ENCODE data around the gene RPL27A.

The RPL27A gene

GRCh38 chr11:8646873-8647272 is 35.7 kb upstream of the RPL27A start:
- Histone ChIP-seq H3K4me2 (ENCODE audit: low read length) (no peak overlapping the region), H3K27me3 (ENCODE audit: insufficient read depth, low read length) (no peaks in the 10 kb centered on the region), H4K12ac (ENCODE audit: low read depth, low read length) (no peak overlapping the region), H2BK5ac (ENCODE audit: low read depth, low read length, poor library complexity) (no peak overlapping the region), H3K79me1 (ENCODE audit: low read length) (no peaks in the 10 kb centered on the region), H3K36me3 (ENCODE audit: control insufficient read depth in 1 of 2, insufficient read depth in 2 of 2, low read length in 2 of 2) (peaks cover 5% of the 10 kb centered on the region in 2 experiments), H3K18ac (ENCODE audit: low read length) (no peak overlapping the region), H2BK120ac (ENCODE audit: insufficient read depth, low read length, poor library complexity) (no peak overlapping the region), H3K4me1 (ENCODE audit: control insufficient read depth in 1 of 2, insufficient read depth in 2 of 2, low read length in 2 of 2) (no peaks in the 10 kb centered on the region), H2BK12ac (ENCODE audit: low read length) (no peak overlapping the region), H3K27ac (ENCODE audit: low read depth, low read length) (no peak overlapping the region), H3K9ac (ENCODE audit: low read length) (no peak overlapping the region), H3K14ac (ENCODE audit: low read length) (no peak overlapping the region), H3K4ac (ENCODE audit: low read depth, low read length) (no peak overlapping the region), H4K8ac (ENCODE audit: low read depth, low read length) (no peak overlapping the region), H4K91ac (ENCODE audit: low read depth, low read length) (no peak overlapping the region), H3K79me2 (ENCODE audit: control insufficient read depth, insufficient read depth, low read length, poor library complexity) (no peaks in the 10 kb centered on the region), H2AFZ (ENCODE audit: insufficient read depth, low read length, poor library complexity) (no peak overlapping the region), H3K4me3 (ENCODE audit: low read depth, low read length) (no peak overlapping the region), H3K9me3 (ENCODE audit: insufficient read depth, low read depth, low read length) (no peaks in the 10 kb centered on the region), H3K23ac (ENCODE audit: low read length) (no peak overlapping the region), H2AK5ac (ENCODE audit: low read length) (no peak overlapping the region)
- no peak for DNase-seq
- no CpG with 5 or more reads among the region's 4 CpGs for WGBS (ENCODE audit: extremely low coverage, insufficient coverage, insufficient read length)

GRCh38 chr11:8649361-8649760 is 33.2 kb upstream of the RPL27A start:
- no CpG with 5 or more reads among the region's 2 CpGs for WGBS (ENCODE audit: extremely low coverage, insufficient coverage, insufficient read length)
- H3K4ac ChIP-seq (ENCODE audit: low read depth, low read length) = no peak overlapping the region
- DNase-seq = no peak
- no peak overlapping the region for H4K91ac ChIP-seq (ENCODE audit: low read depth, low read length)
- H2AFZ ChIP-seq (ENCODE audit: insufficient read depth, low read length, poor library complexity) = no peak overlapping the region
- no peak overlapping the region for H3K27ac ChIP-seq (ENCODE audit: low read depth, low read length)
- H2BK5ac ChIP-seq (ENCODE audit: low read depth, low read length, poor library complexity) = no peak overlapping the region
- H2BK12ac ChIP-seq (ENCODE audit: low read length) = no peak overlapping the region
- no peaks in the 10 kb centered on the region for H3K4me1 ChIP-seq (ENCODE audit: control insufficient read depth in 1 of 2, insufficient read depth in 2 of 2, low read length in 2 of 2)
- H3K4me3 ChIP-seq (ENCODE audit: low read depth, low read length) = no peak overlapping the region
- no peaks in the 10 kb centered on the region for H3K79me1 ChIP-seq (ENCODE audit: low read length)
- no peak overlapping the region for H2AK5ac ChIP-seq (ENCODE audit: low read length)
- no peaks in the 10 kb centered on the region for H3K79me2 ChIP-seq (ENCODE audit: control insufficient read depth, insufficient read depth, low read length, poor library complexity)
- peaks cover 5% of the 10 kb centered on the region in 2 experiments for H3K36me3 ChIP-seq (ENCODE audit: control insufficient read depth in 1 of 2, insufficient read depth in 2 of 2, low read length in 2 of 2)
- no peak overlapping the region for H4K8ac ChIP-seq (ENCODE audit: low read depth, low read length)
- H3K9ac ChIP-seq (ENCODE audit: low read length) = no peak overlapping the region
- no peak overlapping the region for H3K18ac ChIP-seq (ENCODE audit: low read length)
- no peak overlapping the region for H3K23ac ChIP-seq (ENCODE audit: low read length)
- H3K9me3 ChIP-seq (ENCODE audit: insufficient read depth, low read depth, low read length) = no peaks in the 10 kb centered on the region
- H3K27me3 ChIP-seq (ENCODE audit: insufficient read depth, low read length) = no peaks in the 10 kb centered on the region
- H4K12ac ChIP-seq (ENCODE audit: low read depth, low read length) = no peak overlapping the region
- H2BK120ac ChIP-seq (ENCODE audit: insufficient read depth, low read length, poor library complexity) = no peak overlapping the region
- no peak overlapping the region for H3K4me2 ChIP-seq (ENCODE audit: low read length)
- H3K14ac ChIP-seq (ENCODE audit: low read length) = no peak overlapping the region

DNA sequence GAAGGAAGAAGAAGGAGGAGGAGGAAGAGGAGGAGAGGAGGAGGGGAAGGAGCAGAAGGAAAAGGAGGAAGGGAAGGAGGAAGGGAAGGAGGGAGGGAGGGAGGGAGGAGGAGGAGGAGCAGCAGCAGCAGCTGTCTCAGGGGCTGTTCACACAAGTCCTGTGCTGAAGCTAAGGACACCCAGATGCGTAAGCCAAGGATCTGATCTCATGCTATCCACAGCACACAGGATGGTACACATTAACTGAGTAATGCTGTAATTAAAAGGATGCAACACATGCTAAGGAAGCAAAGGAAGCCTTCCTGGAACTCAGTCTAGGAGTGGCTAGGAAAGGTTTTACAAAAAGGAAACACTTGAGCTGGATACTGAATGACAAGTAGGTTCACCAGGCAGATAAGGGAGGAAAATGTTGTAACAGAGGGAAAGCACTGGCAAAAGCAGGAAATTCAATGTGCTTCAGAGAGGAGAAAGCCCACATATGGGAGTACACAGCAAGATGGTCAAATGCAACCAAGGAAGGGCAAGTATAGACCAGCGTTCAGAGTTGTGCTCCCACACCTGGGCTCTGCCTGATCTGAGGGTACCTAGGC is 32.1 kb upstream of the RPL27A start:
- H3K4me1 ChIP-seq (ENCODE audit: control insufficient read depth in 1 of 2, insufficient read depth in 2 of 2, low read length in 2 of 2) = no peaks in the 10 kb centered on the region
- no peak overlapping the region for H3K23ac ChIP-seq (ENCODE audit: low read length)
- DNase-seq = no peak
- no peak overlapping the region for H3K18ac ChIP-seq (ENCODE audit: low read length)
- no peak overlapping the region for H2AFZ ChIP-seq (ENCODE audit: insufficient read depth, low read length, poor library complexity)
- no peaks in the 10 kb centered on the region for H3K27me3 ChIP-seq (ENCODE audit: insufficient read depth, low read length)
- no peak overlapping the region for H3K4me2 ChIP-seq (ENCODE audit: low read length)
- no peak overlapping the region for H3K27ac ChIP-seq (ENCODE audit: low read depth, low read length)
- no peak overlapping the region for H3K14ac ChIP-seq (ENCODE audit: low read length)
- no peak overlapping the region for H4K8ac ChIP-seq (ENCODE audit: low read depth, low read length)
- H3K9me3 ChIP-seq (ENCODE audit: insufficient read depth, low read depth, low read length) = no peaks in the 10 kb centered on the region
- no peak overlapping the region for H2BK120ac ChIP-seq (ENCODE audit: insufficient read depth, low read length, poor library complexity)
- WGBS (ENCODE audit: extremely low coverage, insufficient coverage, insufficient read length) = no CpG with 5 or more reads among the region's 2 CpGs
- no peak overlapping the region for H4K12ac ChIP-seq (ENCODE audit: low read depth, low read length)
- no peaks in the 10 kb centered on the region for H3K79me2 ChIP-seq (ENCODE audit: control insufficient read depth, insufficient read depth, low read length, poor library complexity)
- no peak overlapping the region for H2BK12ac ChIP-seq (ENCODE audit: low read length)
- peaks cover 5% of the 10 kb centered on the region in 2 experiments for H3K36me3 ChIP-seq (ENCODE audit: control insufficient read depth in 1 of 2, insufficient read depth in 2 of 2, low read length in 2 of 2)
- no peak overlapping the region for H2AK5ac ChIP-seq (ENCODE audit: low read length)
- H3K4ac ChIP-seq (ENCODE audit: low read depth, low read length) = no peak overlapping the region
- no peak overlapping the region for H4K91ac ChIP-seq (ENCODE audit: low read depth, low read length)
- H3K79me1 ChIP-seq (ENCODE audit: low read length) = no peaks in the 10 kb centered on the region
- no peak overlapping the region for H2BK5ac ChIP-seq (ENCODE audit: low read depth, low read length, poor library complexity)
- H3K9ac ChIP-seq (ENCODE audit: low read length) = no peak overlapping the region
- H3K4me3 ChIP-seq (ENCODE audit: low read depth, low read length) = no peak overlapping the region

DNA sequence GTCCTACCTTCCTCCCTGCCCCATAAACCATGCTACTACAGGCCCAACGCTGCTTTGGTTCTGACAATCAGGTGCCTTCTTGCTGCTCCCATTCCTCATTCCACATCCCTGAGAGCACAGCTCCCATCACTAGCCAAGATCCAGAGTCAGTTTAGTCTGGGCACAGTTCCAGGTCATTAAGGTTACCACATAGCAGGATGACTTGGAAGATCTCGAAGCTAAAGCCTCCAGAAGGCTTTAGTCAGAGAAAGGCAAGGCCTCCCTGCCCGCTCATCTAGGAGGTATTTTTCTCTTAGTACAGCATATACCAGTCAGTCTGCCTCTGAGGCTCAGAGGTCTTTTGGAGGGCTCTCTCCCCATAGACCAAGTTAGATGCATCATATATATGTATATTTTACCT is 30.5 kb upstream of the RPL27A start:
- Histone ChIP-seq H2BK120ac (ENCODE audit: insufficient read depth, low read length, poor library complexity) (no peak overlapping the region), H3K36me3 (ENCODE audit: control insufficient read depth in 1 of 2, insufficient read depth in 2 of 2, low read length in 2 of 2) (peaks cover 5% of the 10 kb centered on the region in 2 experiments), H3K18ac (ENCODE audit: low read length) (no peak overlapping the region), H3K27me3 (ENCODE audit: insufficient read depth, low read length) (no peaks in the 10 kb centered on the region), H3K4me1 (ENCODE audit: control insufficient read depth in 1 of 2, insufficient read depth in 2 of 2, low read length in 2 of 2) (no peaks in the 10 kb centered on the region), H3K4ac (ENCODE audit: low read depth, low read length) (no peak overlapping the region), H4K91ac (ENCODE audit: low read depth, low read length) (no peak overlapping the region), H4K8ac (ENCODE audit: low read depth, low read length) (no peak overlapping the region), H2BK5ac (ENCODE audit: low read depth, low read length, poor library complexity) (no peak overlapping the region), H2AK5ac (ENCODE audit: low read length) (no peak overlapping the region), H2BK12ac (ENCODE audit: low read length) (no peak overlapping the region), H3K79me2 (ENCODE audit: control insufficient read depth, insufficient read depth, low read length, poor library complexity) (no peaks in the 10 kb centered on the region), H3K23ac (ENCODE audit: low read length) (no peak overlapping the region), H2AFZ (ENCODE audit: insufficient read depth, low read length, poor library complexity) (no peak overlapping the region), H4K12ac (ENCODE audit: low read depth, low read length) (no peak overlapping the region), H3K9ac (ENCODE audit: low read length) (no peak overlapping the region), H3K14ac (ENCODE audit: low read length) (no peak overlapping the region), H3K27ac (ENCODE audit: low read depth, low read length) (no peak overlapping the region), H3K4me2 (ENCODE audit: low read length) (no peak overlapping the region), H3K79me1 (ENCODE audit: low read length) (no peaks in the 10 kb centered on the region), H3K9me3 (ENCODE audit: insufficient read depth, low read depth, low read length) (no peaks in the 10 kb centered on the region), H3K4me3 (ENCODE audit: low read depth, low read length) (no peak overlapping the region)
- WGBS (ENCODE audit: extremely low coverage, insufficient coverage, insufficient read length) = no CpG with 5 or more reads among the region's 3 CpGs
- DNase-seq = no peak
